ENCODE measurements around the gene IMPA2.
A peak's percentile ranks its signal among the peaks of the same experiment; 100 is the strongest.

IMPA2 gene

DNA sequence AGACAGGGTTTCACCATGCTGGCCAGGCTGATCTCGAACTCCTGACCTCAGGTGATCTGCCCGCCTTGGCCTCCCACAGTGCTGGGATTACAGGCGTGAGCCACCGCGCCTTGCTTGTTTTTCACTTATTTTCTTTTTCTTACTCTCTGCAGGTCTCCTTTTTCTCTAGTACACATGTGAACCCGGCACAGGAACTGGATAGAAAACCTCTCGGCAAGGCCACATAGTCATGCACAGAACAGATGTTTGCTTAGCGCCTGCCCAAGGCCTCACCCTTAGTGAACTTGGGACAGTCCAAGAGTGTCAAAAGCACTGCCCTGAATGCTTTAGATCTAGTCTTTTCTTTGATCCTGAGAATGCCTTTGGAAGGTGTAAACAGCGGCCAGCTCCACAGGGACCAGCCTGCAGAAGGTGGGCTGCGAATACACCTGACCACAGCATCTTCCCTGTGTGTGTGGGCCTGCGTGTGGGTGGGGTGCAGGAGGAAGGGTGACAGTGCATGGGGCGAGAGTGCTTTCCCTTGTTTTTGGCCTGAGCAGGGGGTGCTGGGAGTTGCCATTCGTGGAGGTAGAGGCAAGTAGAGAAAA, 27.0 kb downstream of the IMPA2 start:
- FAIRE-seq, result no peak
- DNase-seq (ENCODE audit: low spot score), result no peak

DNA sequence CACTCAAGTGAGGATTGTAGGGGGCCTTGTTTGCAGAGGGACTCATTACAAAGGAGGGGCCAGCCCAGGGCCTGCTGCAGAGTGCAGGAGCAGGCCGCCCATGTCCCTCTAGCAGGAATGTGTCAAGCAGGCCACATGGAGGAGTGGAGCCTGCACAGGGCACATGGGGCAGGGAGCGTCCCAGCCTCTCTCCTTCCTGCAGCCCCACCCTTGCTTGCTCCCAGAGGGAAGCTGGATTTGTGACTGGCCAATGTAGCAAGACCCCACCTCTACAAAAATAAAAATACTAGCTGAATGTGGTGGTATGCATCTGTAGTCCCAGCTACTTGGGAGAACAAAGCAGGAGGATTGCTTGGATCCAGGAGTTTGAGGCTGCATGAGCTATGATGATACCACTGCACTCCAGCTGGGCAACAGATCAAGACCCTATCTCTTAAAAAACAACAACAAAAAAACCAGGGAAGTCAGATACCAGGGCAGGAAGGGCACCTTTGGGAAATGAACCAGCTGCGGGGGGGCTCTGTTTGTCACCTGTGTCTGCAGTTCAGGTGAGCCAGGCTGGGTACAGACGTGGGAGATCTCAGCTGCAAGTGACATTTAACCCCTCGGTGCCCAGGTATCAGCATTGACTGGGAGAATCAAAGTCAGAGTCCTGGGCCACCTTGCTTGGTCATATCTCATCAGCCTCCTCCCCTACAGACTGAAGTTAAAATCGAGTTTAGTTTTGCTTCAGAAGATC, 27.7 kb downstream of the IMPA2 start:
- no peak for DNase-seq (ENCODE audit: low spot score)
- FAIRE-seq, result no peak

GRCh38 chr18:12009581-12010140, 28.4 kb downstream of the IMPA2 start:
- FAIRE-seq (no peak), DNase-seq (ENCODE audit: low spot score) (no peak)

DNA sequence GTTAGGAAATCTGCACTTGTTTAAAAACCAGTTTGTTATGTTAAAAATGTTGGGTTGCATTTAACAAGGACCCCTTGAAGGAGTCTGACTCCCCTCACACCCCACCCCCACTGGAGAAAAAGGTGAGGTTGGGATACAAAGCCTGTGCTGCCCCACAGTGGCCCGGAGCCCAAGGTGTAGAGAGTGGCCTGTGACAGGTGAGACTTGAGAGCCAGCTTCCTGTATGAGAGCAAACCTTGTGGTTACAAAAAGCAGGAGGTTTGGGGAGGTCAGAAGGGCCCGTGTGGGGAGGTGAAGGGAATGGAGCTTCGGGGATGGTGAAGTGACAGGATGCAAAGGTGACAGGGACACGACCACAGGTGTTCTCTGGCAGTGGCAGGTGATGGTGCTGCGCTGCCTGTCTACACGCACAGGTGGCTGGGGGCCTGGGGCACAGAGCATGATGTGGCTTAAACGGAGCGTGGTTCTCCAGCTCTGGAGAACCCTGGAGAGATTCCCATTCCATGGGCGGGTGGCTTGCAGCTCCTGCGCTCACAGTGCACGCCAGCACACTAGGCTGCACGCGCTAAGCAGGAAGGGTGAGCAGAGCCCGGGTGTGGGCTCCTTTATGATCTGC, 29.0 kb downstream of the IMPA2 start:
- DNase-seq (ENCODE audit: low spot score), result no peak
- no peak for FAIRE-seq

DNA sequence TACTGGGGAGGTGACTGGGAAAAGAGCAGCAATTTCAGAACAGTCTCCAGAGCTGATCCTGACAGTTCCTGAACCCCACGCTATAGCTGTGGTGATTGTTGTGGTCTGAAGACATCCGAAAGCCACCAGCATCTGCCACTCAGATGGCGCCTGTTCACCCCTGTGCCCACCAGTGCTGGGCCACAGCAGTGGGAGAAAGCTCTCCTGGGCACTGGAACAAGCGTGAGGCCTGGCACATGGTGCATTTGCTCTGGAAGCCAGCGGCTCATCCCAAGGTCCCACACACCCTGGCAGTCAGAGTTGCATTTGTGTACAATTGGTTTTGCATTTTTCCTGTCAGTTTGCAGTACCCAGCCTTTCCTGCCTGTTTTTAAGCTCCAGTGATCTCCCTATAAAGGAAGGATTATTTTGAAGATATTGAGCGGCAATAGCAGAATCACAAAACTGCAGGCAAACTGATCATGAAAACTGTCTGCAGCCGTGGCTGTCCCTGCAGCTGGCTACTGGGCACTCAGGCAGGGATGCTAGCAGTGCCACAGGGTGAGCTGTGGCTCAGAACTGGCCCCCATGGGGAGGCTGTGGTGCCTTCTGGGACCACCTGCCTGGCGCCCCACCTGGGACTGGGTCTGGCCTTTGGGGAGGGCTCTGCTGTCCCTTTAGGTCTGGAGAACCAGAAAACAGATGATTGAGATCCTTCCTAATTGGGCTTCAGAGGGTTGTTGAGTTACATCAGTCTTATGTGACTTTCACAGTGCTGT, 30.1 kb downstream of the IMPA2 start:
- FAIRE-seq (no peak), DNase-seq (ENCODE audit: low spot score) (no peak)

- no peak for FAIRE-seq
- DNase-seq (ENCODE audit: low spot score), result no peak
These were observed 30.7 kb downstream of the IMPA2 start for GRCh38 chr18:12011957-12012549.

DNA sequence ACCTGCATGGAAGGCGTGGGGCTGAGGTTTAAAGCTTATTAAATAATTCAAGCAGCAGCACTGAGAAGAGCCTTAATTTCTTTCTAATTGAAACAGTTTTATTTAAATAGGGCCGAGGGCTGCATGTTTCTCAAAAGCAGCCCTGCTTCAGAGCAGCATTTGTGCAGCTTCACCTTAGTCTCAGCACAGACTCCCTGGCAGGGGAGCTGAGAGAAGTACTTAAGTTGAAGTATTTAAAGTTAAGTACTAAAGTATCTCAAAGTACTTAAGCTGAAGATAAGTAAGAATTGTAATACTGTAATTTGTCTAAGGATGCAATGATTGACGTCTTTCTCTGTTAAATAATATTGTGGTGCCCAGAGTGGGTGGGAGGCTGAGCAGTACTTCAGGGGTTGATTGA, 31.4 kb downstream of the IMPA2 start:
- no peak for FAIRE-seq

DNA sequence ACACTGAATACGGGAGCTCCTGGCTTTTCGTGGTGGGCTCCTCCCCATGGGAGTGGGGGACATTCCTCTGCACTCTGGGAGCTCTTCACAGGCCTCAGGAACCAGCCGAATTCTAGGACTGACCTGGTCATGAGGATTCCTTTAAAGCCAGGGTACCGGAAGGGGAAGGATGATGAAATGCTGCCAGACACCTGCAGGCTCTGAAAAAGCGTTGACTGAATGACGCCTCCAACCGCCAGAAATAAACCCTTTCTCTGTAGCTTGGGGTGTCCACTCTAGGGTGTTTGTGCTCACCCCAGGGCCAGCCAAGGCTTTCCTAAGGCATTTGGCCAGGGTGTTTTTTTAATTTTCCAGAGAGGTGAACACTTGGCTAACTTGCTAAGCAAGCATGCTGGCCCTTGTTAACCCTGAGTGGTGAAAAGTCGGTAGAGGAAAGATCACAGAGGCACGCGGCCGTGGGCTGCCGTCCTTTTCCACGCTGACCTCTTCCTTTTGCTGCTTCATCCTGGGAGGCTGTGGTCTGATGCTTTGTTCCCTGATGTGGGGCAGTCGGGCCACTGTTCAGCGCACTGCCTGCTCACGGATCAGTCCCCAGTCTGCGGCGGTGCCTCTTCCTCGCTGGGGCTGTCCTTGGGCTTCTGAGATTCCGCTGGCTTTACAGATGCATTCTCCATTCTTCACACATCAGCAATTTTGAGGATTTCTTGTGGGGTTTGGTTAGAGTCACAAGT, 32.0 kb downstream of the IMPA2 start:
- DNase-seq (ENCODE audit: low spot score) (no peak), FAIRE-seq (no peak)

More for the DNA sequence above, 31.4 kb downstream of the IMPA2 start:
- no peak for DNase-seq (ENCODE audit: low spot score)

GRCh38 chr18:12014086-12014485, 32.8 kb downstream of the IMPA2 start:
- no peak for FAIRE-seq
- no peak for DNase-seq (ENCODE audit: low spot score)

DNA sequence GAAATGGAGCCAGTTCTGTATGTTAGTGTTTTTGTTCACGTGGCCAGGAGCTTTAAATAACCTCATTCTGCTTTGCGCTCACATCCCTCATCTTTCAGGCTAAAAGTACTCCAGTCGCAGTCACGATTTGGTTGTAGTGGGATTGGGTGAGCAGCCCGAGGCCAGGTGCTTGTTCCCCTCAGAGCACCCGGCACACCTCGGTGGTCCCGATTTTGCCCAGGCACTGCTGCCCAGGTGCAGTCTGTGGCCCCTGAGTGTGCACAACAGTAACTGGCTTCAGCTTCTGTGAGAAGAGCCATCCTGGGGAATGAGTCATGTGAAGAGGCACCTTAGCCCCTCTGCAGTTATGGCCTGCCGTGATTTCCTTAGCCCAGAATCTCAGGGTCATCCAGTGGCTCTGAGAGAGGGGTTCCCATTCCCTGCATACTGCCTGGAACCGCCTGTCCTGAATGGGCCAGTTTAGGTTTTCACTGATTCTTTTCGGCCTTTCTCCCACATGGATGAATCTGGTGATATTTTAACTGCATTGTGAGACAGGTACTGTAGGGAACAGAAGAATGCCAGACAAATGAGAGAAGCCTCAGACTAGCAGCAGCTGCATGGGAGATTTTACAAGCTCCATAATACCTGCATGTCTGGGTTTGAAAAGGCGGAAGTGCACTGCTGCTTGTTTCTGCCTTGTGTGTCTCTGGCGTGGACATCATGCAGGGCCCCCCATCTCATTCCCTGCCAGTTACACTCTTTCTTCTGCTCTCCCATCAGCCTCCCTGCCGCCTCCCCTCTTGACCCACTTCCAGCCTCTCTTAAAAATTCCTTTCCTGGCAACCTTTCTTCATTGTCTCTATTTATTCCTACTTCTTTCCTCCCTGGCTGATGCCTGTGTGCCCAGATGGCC, 33.5 kb downstream of the IMPA2 start:
- no peak for DNase-seq (ENCODE audit: low spot score)
- no peak for FAIRE-seq

DNA sequence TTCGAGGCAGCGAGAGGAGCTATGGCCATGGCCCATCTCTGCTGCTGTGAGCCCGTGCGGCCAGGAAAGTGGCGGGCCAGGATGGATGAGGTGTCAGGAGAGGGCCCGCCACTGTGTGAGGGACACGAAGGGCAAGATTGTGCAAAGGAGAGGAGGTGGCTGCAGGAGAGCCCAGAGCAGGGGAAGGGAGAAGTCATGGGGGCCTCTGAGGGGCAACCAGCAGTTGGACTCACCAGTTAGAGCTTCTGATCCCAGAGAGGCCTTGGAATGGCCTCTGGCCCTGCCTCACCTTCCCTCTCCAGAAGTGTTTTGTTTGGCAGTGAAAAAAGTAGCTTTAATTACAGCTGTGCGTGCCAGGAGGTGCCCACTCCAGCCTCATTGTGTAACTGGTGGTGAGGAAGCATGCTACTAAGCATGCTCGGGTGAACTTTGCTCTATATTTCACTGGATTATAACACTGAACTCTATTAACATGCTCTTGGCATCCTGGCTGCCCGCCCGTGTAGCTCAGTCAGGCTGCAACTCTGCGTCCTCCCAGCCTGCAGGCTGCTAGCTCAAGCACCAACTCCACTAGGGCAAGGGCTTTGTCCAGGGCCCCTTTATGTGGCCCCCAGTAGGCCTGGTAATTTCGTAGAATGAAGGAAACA, 34.2 kb downstream of the IMPA2 start:
- DNase-seq (ENCODE audit: low spot score), result peak; percentile 29
- FAIRE-seq, result no peak

- FAIRE-seq, result no peak
- DNase-seq (ENCODE audit: low spot score), result no peak
These were observed 35.8 kb downstream of the IMPA2 start for GRCh38 chr18:12017081-12017480.

GRCh38 chr18:12018861-12019260, 37.6 kb downstream of the IMPA2 start:
- FAIRE-seq (no peak), DNase-seq (ENCODE audit: low spot score) (no peak)

DNA sequence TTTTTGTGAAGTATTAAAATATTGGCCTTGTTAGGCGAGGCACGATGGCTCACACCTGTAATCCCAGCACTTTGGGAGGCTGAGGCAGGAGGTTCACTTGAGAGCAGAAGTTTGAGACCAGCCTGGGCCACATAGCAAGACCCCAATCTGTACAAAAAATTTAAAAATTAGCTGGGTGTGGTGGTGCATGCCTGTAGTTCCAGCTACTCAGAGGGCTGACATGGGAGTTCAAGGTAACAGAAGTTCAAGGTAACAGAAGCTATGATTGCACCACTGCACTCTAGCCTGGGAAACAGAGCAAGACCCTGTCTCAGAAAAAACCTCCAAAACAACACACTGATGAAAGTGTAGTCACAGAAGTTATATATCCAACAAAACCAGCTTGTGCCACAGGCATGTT, 39.8 kb downstream of the IMPA2 start:
- DNase-seq (ENCODE audit: low spot score), result no peak
- no peak for FAIRE-seq

DNA sequence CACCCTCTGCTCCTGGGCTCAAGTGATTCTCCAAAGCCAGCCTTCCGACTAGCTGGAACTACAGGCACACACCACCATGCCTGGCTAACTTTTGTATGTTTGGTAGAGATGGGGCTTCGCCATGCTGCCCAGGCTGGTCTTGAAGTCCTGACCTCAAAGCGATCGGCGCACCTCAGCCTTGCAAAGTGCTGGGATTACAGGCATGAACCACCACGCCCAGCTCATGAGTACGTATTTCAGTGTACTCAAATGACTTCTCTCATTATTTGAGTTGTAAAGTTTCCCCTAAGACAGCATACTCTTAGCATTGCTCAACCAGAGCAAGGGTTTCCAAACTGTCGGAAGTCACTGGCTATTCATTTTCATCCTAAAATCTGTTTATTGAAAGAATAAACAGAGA, 40.3 kb downstream of the IMPA2 start:
- FAIRE-seq, result no peak
- DNase-seq (ENCODE audit: low spot score), result no peak

DNA sequence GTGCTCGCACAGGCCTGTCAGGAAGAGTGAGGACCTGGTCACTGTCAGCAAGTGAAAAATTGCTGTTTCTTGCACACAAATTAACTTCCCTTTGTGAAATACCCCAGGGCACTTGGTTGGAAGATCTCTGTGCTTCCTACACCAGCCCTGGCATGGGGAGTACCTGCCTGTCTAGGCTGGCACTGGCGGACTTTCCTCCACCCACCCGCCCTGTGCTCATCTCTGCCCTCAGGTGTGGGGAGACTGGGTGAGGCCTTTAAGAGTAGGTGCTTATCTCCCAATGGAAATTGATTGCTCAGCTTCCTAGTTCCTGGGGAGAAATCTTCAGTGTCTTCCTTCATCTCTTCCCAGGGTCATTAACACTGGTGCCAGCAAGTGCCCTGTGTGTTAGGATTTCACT, 42.1 kb downstream of the IMPA2 start:
- no peak for DNase-seq (ENCODE audit: low spot score)
- no peak for FAIRE-seq

GRCh38 chr18:12026562-12026961, 45.3 kb downstream of the IMPA2 start:
- FAIRE-seq, result no peak
- DNase-seq (ENCODE audit: low spot score), result no peak

DNA sequence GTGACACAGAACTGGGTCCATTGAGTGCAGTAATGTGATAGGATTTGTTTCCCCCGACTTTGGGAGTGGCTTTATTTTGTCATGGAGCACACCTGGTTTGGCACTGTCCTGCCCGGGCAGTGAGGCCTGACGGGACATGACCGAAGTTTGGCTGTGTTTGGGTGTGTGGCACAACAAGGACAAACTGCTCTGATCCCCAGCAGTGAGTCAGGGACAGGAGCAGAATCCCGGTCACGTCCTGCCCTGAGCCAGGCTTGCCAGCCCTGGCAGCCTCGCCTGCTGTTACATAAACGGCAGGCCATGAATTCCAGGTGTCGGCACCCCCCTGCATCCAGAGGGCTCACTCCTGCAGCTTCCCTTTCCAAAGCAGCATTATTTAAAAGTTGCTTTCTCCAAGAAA, 45.7 kb downstream of the IMPA2 start:
- DNase-seq (ENCODE audit: low spot score) (no peak), FAIRE-seq (no peak)

- FAIRE-seq (no peak), DNase-seq (ENCODE audit: low spot score) (no peak)
These were observed 46.2 kb downstream of the IMPA2 start for GRCh38 chr18:12027480-12027879.
